Fibroblast of lung (primary cell): Measurements from ENCODE around the gene LINGO3. TPM values are rescaled to one million over a fixed set of nuclear protein-coding genes. Genes with fewer than 3 reads are reported as not detected.

Experiments used
- DNase-seq, 2 donors: peaks; one replicate each; pipeline versions ENCODE4 v3.0.0 to v3.0.0-alpha.2; 2010; ENCODE audit warnings: low read depth in 2 of 2
- H2AFZ ChIP-seq: 2 replicates; pipeline ENCODE4 v1.5.1; 2012; ENCODE audit warnings: low read length, control low read depth, inconsistent platforms
- H3K27ac ChIP-seq: 2 replicates; pipeline ENCODE4 v1.5.1; 2011; ENCODE audit warnings: low read length, control low read depth; ENCODE audit not compliant: insufficient read depth
- H3K27me3 ChIP-seq: 2 replicates; pipeline ENCODE4 v1.5.1; 2011; ENCODE audit warnings: mild to moderate bottlenecking, low read length; ENCODE audit not compliant: control insufficient read depth, insufficient read depth
- H3K36me3 ChIP-seq: 2 replicates; pipeline ENCODE4 v1.5.1; 2011; ENCODE audit warnings: low read length; ENCODE audit not compliant: control insufficient read depth, insufficient read depth
- H3K4me1 ChIP-seq: 2 replicates; pipeline ENCODE4 v1.5.1; 2011; ENCODE audit warnings: low read length; ENCODE audit not compliant: control insufficient read depth, insufficient read depth; ENCODE audit errors: extremely low read depth
- H3K4me2 ChIP-seq: 2 replicates; pipeline ENCODE4 v1.5.1; 2011; ENCODE audit warnings: low read length, control low read depth; ENCODE audit not compliant: insufficient read depth; ENCODE audit errors: extremely low read depth
- H3K4me3 ChIP-seq, 4 experiments: fragments of 200-600 bp in 1 of 4; sonication (generic) in 1 of 4; replicated peaks in 1 of 4; 2 replicates each; pipeline ENCODE4 v1.5.1; 2011 to 2016; ENCODE audit warnings: low read length in 4 of 4, low read depth in 3 of 4, mild to moderate bottlenecking in 3 of 4, control low read depth in 2 of 4, inconsistent platforms in 1 of 4, mixed read lengths in 1 of 4; ENCODE audit not compliant: insufficient read depth in 1 of 4; ENCODE audit errors: control extremely low read depth in 1 of 4
- H3K79me2 ChIP-seq: 2 replicates; pipeline ENCODE4 v1.5.1; 2012; ENCODE audit warnings: mild to moderate bottlenecking, low read length, inconsistent platforms; ENCODE audit not compliant: control insufficient read depth, insufficient read depth
- H3K9ac ChIP-seq: 2 replicates; pipeline ENCODE4 v1.5.1; 2011; ENCODE audit warnings: mild to moderate bottlenecking, low read length, control low read depth; ENCODE audit not compliant: insufficient read depth
- H3K9me3 ChIP-seq: 2 replicates; pipeline ENCODE4 v1.5.1; 2012; ENCODE audit warnings: low read depth, low read length; ENCODE audit not compliant: control insufficient read depth, insufficient read depth
- H4K20me1 ChIP-seq: 2 replicates; pipeline ENCODE4 v1.5.1; 2011; ENCODE audit warnings: low read length; ENCODE audit not compliant: control insufficient read depth, insufficient read depth; ENCODE audit errors: extremely low read depth
- CTCF ChIP-seq, 2 donors: IDR thresholded peaks in 1 of 2; conservative IDR thresholded peaks in 1 of 2; 1 replicate in 1 of 2; 2 replicates in 1 of 2; pipeline ENCODE4 v1.5.1; 2011 to 2012; ENCODE audit warnings: low read length in 2 of 2, control low read depth in 1 of 2, inconsistent platforms in 1 of 2, low read depth in 1 of 2, mild to moderate bottlenecking in 1 of 2
- EZH2 ChIP-seq: IDR thresholded peaks from 2 replicates; pipeline ENCODE4 v1.5.1; 2012; ENCODE audit warnings: low read length, control low read depth, mild to moderate bottlenecking; ENCODE audit errors: missing control alignments
- polyA plus RNA-seq, 2 donors: library from polyadenylated mRNA; depleted of rRNA in 1 of 2; stranded (reverse) in 1 of 2; unstranded in 1 of 2; fragments of >200 nt; gene quantifications; 2 replicates each; pipeline ENCODE4 v1.2.1, GENCODE V29; 2011 to 2012; ENCODE audit warnings: missing spikeins in 1 of 2
- total RNA-seq: library from RNA; depleted of rRNA; stranded (reverse); fragments of >200 nt; gene quantifications from 2 replicates; pipeline ENCODE4 v1.2.1, GENCODE V29; 2014

The LINGO3 gene
- total and polyA plus RNA-seq, 2 donors (not counting 1 experiment from before 2014, with no cell fraction given) = not detected

GRCh38 chr19:2327773-2328400, 19.9 kb upstream of the LINGO3 start:
- Histone ChIP-seq H3K27ac (peak overlapping the region; percentile 57), H3K27me3 (no peaks in the 10 kb centered on the region), H3K4me2 (peak overlapping the region; percentile 80), H3K4me3 (peak overlapping the region; percentile 66 to 95 (median 82)), H4K20me1 (no peaks in the 10 kb centered on the region), H3K9me3 (no peaks in the 10 kb centered on the region), H2AFZ (peak overlapping the region; percentile 87), H3K79me2 (peaks cover 52% of the 10 kb centered on the region), H3K36me3 (peaks cover 13% of the 10 kb centered on the region), H3K4me1 (peaks cover 5% of the 10 kb centered on the region), H3K9ac (peak overlapping the region; percentile 90)
- peak; percentile 49 to 92 for DNase-seq
- TF ChIP-seq CTCF (conservative IDR thresholded peaks at IDR 0.05 in 1 of 2, IDR thresholded peaks at IDR 0.05 in 1 of 2; ENCODE audit: low read depth in 1 of 2, low read length in 2 of 2) (no peak), EZH2 (no peak)

- no peak for TF ChIP-seq CTCF (conservative IDR thresholded peaks at IDR 0.05 in 1 of 2, IDR thresholded peaks at IDR 0.05 in 1 of 2; ENCODE audit: low read depth in 1 of 2, low read length in 2 of 2)
- TF ChIP-seq EZH2 = no peak
- peaks cover 43% of the 10 kb centered on the region for H3K79me2 ChIP-seq
- H4K20me1 ChIP-seq = no peaks in the 10 kb centered on the region
- H3K36me3 ChIP-seq = peaks cover 13% of the 10 kb centered on the region
- DNase-seq = no peak
- H3K4me1 ChIP-seq = peaks cover 5% of the 10 kb centered on the region
- H3K27me3 ChIP-seq = no peaks in the 10 kb centered on the region
- H3K9ac ChIP-seq = no peak overlapping the region
- no peaks in the 10 kb centered on the region for H3K9me3 ChIP-seq
- H2AFZ ChIP-seq = no peak overlapping the region
- no peak overlapping the region for H3K4me3 ChIP-seq
- peak overlapping the region; percentile 57 for H3K27ac ChIP-seq
- H3K4me2 ChIP-seq = no peak overlapping the region
Observed at GRCh38 chr19:2326699-2327360, 18.9 kb upstream of the LINGO3 start.

DNA sequence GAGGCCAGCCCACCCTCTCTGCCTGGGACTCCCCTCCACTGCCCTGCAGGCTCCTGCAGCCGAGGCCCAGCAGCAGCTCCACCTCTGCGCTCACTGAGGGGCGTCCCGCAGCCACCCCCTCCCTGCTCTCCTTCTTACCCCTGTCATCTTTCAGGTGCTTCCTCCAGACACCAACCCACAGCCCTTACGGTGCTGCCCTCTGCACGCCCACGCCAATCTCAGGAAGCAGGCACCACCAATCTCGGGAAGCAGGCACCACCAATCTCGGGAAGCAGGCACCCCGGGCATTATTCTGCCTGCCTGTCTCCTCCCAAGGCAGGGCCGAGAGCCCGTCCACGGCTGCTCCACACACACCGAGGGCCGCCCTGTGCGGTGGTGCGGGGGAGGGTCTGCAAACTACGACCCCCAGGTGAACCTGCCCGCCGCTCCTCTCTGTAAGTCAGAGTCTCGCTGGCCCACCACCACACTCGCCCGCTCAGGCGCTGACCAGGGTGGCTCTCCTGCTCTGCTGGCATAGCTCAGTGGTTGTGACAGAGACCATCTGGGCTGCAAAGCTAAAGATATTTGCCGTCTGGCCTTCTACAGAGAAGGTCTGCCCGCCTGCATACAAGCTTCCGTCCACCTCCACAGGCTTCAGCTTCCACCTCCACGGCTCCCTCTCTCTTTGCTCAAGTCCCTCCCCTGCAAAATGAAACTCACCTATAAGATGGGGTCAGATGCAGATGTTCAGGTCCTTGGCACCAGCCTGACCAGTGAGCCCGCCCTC, 17.5 kb upstream of the LINGO3 start:
- no peak for TF ChIP-seq CTCF (conservative IDR thresholded peaks at IDR 0.05 in 1 of 2, IDR thresholded peaks at IDR 0.05 in 1 of 2; ENCODE audit: low read depth in 1 of 2, low read length in 2 of 2)
- Histone ChIP-seq H2AFZ (no peak overlapping the region), H3K9ac (no peak overlapping the region), H3K4me2 (no peak overlapping the region), H3K79me2 (peaks cover 36% of the 10 kb centered on the region), H3K36me3 (peaks cover 16% of the 10 kb centered on the region), H3K9me3 (no peaks in the 10 kb centered on the region), H3K4me3 (no peak overlapping the region), H3K4me1 (peaks cover 5% of the 10 kb centered on the region), H3K27ac (no peak overlapping the region), H4K20me1 (no peaks in the 10 kb centered on the region), H3K27me3 (no peaks in the 10 kb centered on the region)
- DNase-seq = no peak
